Measurements from ENCODE around the gene XPNPEP1. TPM values are rescaled to one million over a fixed set of nuclear protein-coding genes. Genes with fewer than 3 reads are reported as not detected.

The XPNPEP1 gene
- total and polyA plus RNA-seq, 12 donors, result 17.8 to 103 (median 58.4) TPM

- no peak overlapping the region for H3K27ac ChIP-seq
- TF ChIP-seq, protein P1, sequence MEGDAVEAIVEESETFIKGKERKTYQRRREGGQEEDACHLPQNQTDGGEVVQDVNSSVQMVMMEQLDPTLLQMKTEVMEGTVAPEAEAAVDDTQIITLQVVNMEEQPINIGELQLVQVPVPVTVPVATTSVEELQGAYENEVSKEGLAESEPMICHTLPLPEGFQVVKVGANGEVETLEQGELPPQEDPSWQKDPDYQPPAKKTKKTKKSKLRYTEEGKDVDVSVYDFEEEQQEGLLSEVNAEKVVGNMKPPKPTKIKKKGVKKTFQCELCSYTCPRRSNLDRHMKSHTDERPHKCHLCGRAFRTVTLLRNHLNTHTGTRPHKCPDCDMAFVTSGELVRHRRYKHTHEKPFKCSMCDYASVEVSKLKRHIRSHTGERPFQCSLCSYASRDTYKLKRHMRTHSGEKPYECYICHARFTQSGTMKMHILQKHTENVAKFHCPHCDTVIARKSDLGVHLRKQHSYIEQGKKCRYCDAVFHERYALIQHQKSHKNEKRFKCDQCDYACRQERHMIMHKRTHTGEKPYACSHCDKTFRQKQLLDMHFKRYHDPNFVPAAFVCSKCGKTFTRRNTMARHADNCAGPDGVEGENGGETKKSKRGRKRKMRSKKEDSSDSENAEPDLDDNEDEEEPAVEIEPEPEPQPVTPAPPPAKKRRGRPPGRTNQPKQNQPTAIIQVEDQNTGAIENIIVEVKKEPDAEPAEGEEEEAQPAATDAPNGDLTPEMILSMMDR (IDR thresholded peaks at IDR 0.05), result no peak
- TF ChIP-seq POLR2A (IDR thresholded peaks at IDR 0.05), result no peak
- no peaks in the 10 kb centered on the region for H3K27me3 ChIP-seq
- no peaks in the 10 kb centered on the region for H3K36me3 ChIP-seq (replicated peaks in 1 of 2)
- 82 to 92% (median 86%) methylated on average over 3 of the region's 3 CpGs for WGBS, 4 donors
- H3K4me3 ChIP-seq, result no peak overlapping the region
- no peak for DNase-seq
- no peaks in the 10 kb centered on the region for H3K9me3 ChIP-seq (replicated peaks in 1 of 3)
- intact Hi-C loops (cut with DNase I), result no loop called here
- no peaks in the 10 kb centered on the region for H3K4me1 ChIP-seq (replicated peaks in 1 of 2)
These were observed 23.4 kb upstream of the XPNPEP1 start for GRCh38 chr10:109946680-109947079.

DNA sequence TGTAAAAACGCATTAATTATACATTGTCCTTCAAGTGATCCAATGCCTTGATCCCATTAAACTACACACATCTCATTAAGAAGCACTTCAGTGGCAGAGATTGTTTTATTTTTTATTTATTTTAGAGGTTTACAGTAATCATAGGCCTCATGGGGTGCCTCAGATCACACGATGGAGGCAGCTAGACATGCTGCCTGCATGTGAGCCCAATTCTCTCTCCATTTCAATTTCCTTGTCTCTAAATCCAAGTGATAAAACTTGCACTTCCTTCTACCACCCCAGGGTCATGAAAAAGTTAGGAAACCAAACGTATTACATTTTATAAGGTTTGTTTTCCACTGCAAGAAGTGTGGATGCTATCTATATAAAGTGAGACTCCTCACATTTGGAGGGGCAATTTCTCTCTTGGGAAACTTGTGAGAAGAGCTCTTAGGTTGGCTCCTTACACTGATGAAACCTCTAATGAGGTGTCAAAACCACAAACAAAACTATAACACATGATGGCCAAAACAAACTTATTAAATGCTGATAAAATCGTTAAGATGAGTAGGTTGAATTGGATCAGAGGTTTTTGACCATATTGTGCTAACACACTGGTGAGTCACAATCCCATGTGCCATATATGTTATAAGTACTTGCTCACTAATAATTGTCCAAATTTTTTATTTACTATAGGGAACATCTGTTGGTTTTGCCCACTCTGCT is 22.3 kb upstream of the XPNPEP1 start:
- Histone ChIP-seq H3K27ac (no peak overlapping the region), H3K27me3 (no peaks in the 10 kb centered on the region), H3K9me3 (replicated peaks in 1 of 3) (no peaks in the 10 kb centered on the region), H3K4me3 (no peak overlapping the region), H3K36me3 (replicated peaks in 1 of 2) (no peaks in the 10 kb centered on the region), H3K4me1 (replicated peaks in 1 of 2) (no peaks in the 10 kb centered on the region)
- WGBS, 4 donors, result 64 to 72% (median 66%) methylated on average over 4 of the region's 4 CpGs
- intact Hi-C loops (cut with DNase I), result no loop called here
- DNase-seq, result no peak
- TF ChIP-seq, protein P1 (IDR thresholded peaks at IDR 0.05), result no peak
- no peak for TF ChIP-seq POLR2A (IDR thresholded peaks at IDR 0.05)

- intact Hi-C loops (cut with DNase I), result no loop called here
- Histone ChIP-seq H3K27me3 (no peaks in the 10 kb centered on the region), H3K4me3 (no peak overlapping the region), H3K36me3 (replicated peaks in 1 of 2) (no peaks in the 10 kb centered on the region), H3K27ac (no peak overlapping the region), H3K9me3 (replicated peaks in 1 of 3) (no peaks in the 10 kb centered on the region), H3K4me1 (replicated peaks in 1 of 2) (no peaks in the 10 kb centered on the region)
- WGBS, 4 donors, result 33 to 67% (median 50%) methylated on average over 1 of the region's 1 CpG; no CpG with 5 or more reads in 1 of the 4 donors
- no peak for DNase-seq
- no peak for TF ChIP-seq POLR2A (IDR thresholded peaks at IDR 0.05)
- TF ChIP-seq, protein P1 (IDR thresholded peaks at IDR 0.05), result no peak
These were observed 21.3 kb upstream of the XPNPEP1 start for GRCh38 chr10:109944613-109945012.

DNA sequence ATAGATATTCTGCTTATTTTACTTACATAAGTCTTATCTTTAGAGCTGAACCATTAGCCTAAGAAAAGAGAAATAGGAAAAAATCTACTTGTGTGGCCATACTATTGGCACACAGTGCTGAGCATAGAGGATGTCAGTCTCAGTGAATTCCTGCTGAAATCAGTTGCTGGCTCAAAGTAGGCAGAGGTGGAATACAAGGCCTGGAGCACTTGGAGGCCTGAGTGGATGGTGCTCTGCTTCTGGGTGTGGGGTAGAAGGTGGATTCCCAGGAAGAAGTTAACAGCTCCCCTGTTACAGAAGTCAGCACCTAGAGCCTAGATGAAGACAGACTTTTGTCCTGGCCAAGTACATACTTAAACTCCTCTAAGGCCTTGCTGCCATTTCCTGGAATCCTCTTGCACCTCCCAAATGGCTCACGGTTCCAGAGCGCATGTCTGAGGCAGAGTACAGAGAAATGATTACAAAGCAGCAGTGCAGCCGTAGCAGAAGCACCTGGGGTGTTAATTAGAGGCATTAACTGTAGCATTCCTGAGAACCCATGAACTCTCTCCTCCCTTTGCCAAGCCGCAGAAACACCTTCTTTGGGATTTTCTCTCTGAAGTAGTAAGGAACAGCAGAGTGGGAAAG is 18.0 kb upstream of the XPNPEP1 start:
- peak overlapping the region in 1 of 5 donors; percentile 3 for H3K27ac ChIP-seq
- WGBS, 4 donors, result 79 to 93% (median 83%) methylated on average over 3 to 4 of the region's 4 CpGs
- DNase-seq, result no peak
- H3K27me3 ChIP-seq, result no peaks in the 10 kb centered on the region
- TF ChIP-seq, protein P1 (IDR thresholded peaks at IDR 0.05), result no peak
- TF ChIP-seq POLR2A (IDR thresholded peaks at IDR 0.05), result no peak
- intact Hi-C loops (cut with DNase I), result no loop called here
- H3K4me1 ChIP-seq (replicated peaks in 1 of 2), result no peaks in the 10 kb centered on the region
- H3K4me3 ChIP-seq, result no peak overlapping the region
- no peaks in the 10 kb centered on the region for H3K9me3 ChIP-seq (replicated peaks in 1 of 3)
- no peaks in the 10 kb centered on the region for H3K36me3 ChIP-seq (replicated peaks in 1 of 2)

All from adrenal gland (tissue), 12 donors.